ENCODE results near the gene SLC38A2.
"Not testable (repeated sequence)": the region's sequence is repeated elsewhere in the genome, so short reads cannot be mapped to it uniquely, and the experiment has no call there.

The SLC38A2 gene

GRCh38 chr12:46372544-46373300, at the start of gene SLC38A2:
SLC38A2 (minus strand) TSS chr12:46372773; CDS start chr12:46371293, 1,480 bp downstream.
- peak within 1 kb of the TSS; percentile 99 for H3K4me3 ChIP-seq (ENCODE audit: low read depth, low read length)

GRCh38 chr12:46419675-46420074, 47.1 kb upstream of the SLC38A2 start:
- H3K4me3 ChIP-seq (ENCODE audit: low read depth, low read length) = no peak overlapping the region

- H3K4me3 ChIP-seq (ENCODE audit: low read depth, low read length) = no peak overlapping the region
These were observed 43.0 kb upstream of the SLC38A2 start for GRCh38 chr12:46415552-46415951.

GRCh38 chr12:46414591-46415268, 42.2 kb upstream of the SLC38A2 start:
- H3K4me3 ChIP-seq (ENCODE audit: low read depth, low read length) = no peak overlapping the region

GRCh38 chr12:46413368-46413767, 40.8 kb upstream of the SLC38A2 start:
- H3K4me3 ChIP-seq (ENCODE audit: low read depth, low read length) = no peak overlapping the region

- no peak overlapping the region for H3K4me3 ChIP-seq (ENCODE audit: low read depth, low read length)
These were observed 40.3 kb upstream of the SLC38A2 start for GRCh38 chr12:46412857-46413256.

GRCh38 chr12:46410495-46410894, 37.9 kb upstream of the SLC38A2 start:
- no peak overlapping the region for H3K4me3 ChIP-seq (ENCODE audit: low read depth, low read length)

GRCh38 chr12:46409974-46410373, 37.4 kb upstream of the SLC38A2 start:
- no peak overlapping the region for H3K4me3 ChIP-seq (ENCODE audit: low read depth, low read length)

- no peak overlapping the region for H3K4me3 ChIP-seq (ENCODE audit: low read depth, low read length)
These were observed 36.8 kb upstream of the SLC38A2 start for GRCh38 chr12:46409342-46409741.

- H3K4me3 ChIP-seq (ENCODE audit: low read depth, low read length) = no peak overlapping the region
These were observed 35.9 kb upstream of the SLC38A2 start for GRCh38 chr12:46408441-46408840.

- no peak overlapping the region for H3K4me3 ChIP-seq (ENCODE audit: low read depth, low read length)
These were observed 34.8 kb upstream of the SLC38A2 start for GRCh38 chr12:46407361-46407760.

- no peak overlapping the region for H3K4me3 ChIP-seq (ENCODE audit: low read depth, low read length)
These were observed 33.9 kb upstream of the SLC38A2 start for GRCh38 chr12:46406352-46407027.

- no peak overlapping the region for H3K4me3 ChIP-seq (ENCODE audit: low read depth, low read length)
These were observed 32.2 kb upstream of the SLC38A2 start for GRCh38 chr12:46404733-46405132.

- H3K4me3 ChIP-seq (ENCODE audit: low read depth, low read length) = no peak overlapping the region
These were observed 31.7 kb upstream of the SLC38A2 start for GRCh38 chr12:46404225-46404631.

- H3K4me3 ChIP-seq (ENCODE audit: low read depth, low read length) = no peak overlapping the region
These were observed 31.1 kb upstream of the SLC38A2 start for GRCh38 chr12:46403719-46404070.

GRCh38 chr12:46402941-46403718, 30.6 kb upstream of the SLC38A2 start:
- H3K4me3 ChIP-seq (ENCODE audit: low read depth, low read length) = no peak overlapping the region

- H3K4me3 ChIP-seq (ENCODE audit: low read depth, low read length) = no peak overlapping the region
These were observed 29.9 kb upstream of the SLC38A2 start for GRCh38 chr12:46402451-46402850.

- no peak overlapping the region for H3K4me3 ChIP-seq (ENCODE audit: low read depth, low read length)
These were observed 29.1 kb upstream of the SLC38A2 start for GRCh38 chr12:46401662-46402061.

GRCh38 chr12:46400406-46400805, 27.8 kb upstream of the SLC38A2 start:
- no peak overlapping the region for H3K4me3 ChIP-seq (ENCODE audit: low read depth, low read length)

- not testable (repeated sequence) for H3K4me3 ChIP-seq (ENCODE audit: low read depth, low read length)
These were observed 27.1 kb upstream of the SLC38A2 start for GRCh38 chr12:46399461-46400248.

Measured in iPS-11a (cell line).